SHP77 (cell line): Measurements from ENCODE around the gene PKD2.
"Not testable (repeated sequence)": the region's sequence is repeated elsewhere in the genome, so short reads cannot be mapped to it uniquely, and the experiment has no call there.

Experiments
- DNase-seq, 2 experiments: peaks; one replicate each; lab custom pipeline; 2025; lab: John Stamatoyannopoulos, UW

Gene PKD2

GRCh38 chr4:88070031-88070430 is 62.6 kb downstream of the PKD2 start:
- no peak for DNase-seq

DNA sequence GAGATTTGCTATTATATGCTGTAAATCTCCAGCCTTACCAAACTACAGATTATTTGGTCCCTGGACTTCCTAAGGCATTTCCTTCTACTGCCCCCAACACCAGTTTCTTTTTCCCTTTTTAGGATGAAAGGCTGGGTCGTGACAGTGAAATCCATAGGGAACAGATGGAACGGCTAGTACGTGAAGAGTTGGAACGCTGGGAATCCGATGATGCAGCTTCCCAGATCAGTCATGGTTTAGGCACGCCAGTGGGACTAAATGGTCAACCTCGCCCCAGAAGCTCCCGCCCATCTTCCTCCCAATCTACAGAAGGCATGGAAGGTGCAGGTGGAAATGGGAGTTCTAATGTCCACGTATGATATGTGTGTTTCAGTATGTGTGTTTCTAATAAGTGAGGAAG is 67.9 kb downstream of the PKD2 start:
- DNase-seq = no peak

- no peak for DNase-seq
These were observed 70.6 kb downstream of the PKD2 start for GRCh38 chr4:88077911-88078524.

- DNase-seq = no peak
These were observed 71.1 kb downstream of the PKD2 start for GRCh38 chr4:88078579-88078978.

DNA sequence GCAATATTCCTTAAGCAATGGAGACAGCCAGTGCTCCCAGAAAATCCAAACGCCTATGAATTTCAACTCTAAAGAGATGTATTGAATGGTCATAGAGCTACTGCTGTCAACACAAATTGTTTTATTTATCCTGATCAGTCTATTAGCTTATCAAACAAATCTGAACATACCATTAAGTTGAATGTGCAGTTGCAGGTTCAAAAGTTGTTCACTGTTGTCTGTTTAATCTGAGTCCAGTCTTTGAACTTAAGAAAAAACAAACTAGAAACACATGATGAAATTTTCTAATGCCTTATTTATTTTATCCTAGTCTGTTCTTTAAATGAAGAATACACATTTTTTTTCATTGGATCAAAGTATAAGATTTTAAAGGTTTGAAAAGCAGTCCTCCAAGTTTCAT is 73.2 kb downstream of the PKD2 start:
- no peak for DNase-seq

DNA sequence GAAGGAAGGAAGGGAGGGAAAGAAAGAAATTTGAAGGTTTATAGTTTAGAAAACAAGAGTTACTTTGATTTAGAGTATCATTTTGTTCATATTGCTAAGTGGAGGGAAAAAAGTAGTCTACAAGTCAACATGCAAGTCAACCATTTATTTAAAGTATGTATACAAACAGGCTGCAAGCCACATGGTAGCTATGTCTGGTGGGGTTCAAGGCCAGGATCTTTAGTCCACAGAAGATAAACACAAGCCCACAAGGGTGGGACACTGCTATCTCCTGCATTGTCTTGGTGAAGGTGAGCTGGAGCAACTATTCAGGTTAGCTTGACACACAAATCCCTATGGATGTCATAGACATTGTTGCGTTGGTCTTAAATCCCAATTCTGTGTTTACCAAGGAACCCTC is 79.6 kb downstream of the PKD2 start:
- no peak for DNase-seq

- DNase-seq = no peak
These were observed 83.5 kb downstream of the PKD2 start for GRCh38 chr4:88090898-88091297.

GRCh38 chr4:88091378-88091777 is 83.9 kb downstream of the PKD2 start:
- DNase-seq = no peak

GRCh38 chr4:88093874-88094273 is 86.4 kb downstream of the PKD2 start:
- DNase-seq = no peak

- no peak for DNase-seq
These were observed 89.9 kb downstream of the PKD2 start for GRCh38 chr4:88097301-88097700.

DNA sequence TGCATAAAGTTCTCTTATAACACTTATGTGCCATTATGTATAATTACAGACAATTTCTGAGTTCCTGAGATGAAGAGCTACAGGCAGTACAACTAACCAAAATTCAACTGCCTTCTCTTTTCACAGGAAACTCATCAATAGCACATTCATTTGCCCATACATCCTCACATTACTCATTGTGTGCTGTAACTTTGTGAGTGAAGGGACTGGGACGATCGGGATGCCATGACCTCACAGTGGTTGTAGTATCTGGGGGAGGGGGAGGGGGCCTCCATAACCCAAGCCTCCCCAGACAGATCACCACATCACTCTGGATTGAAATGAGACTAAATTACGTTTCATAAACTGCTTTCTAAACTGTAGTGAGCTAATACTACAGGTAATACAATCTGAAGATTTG is 90.3 kb downstream of the PKD2 start:
- DNase-seq = no peak

- DNase-seq = no peak
These were observed 91.7 kb downstream of the PKD2 start for GRCh38 chr4:88098993-88099752.

DNA sequence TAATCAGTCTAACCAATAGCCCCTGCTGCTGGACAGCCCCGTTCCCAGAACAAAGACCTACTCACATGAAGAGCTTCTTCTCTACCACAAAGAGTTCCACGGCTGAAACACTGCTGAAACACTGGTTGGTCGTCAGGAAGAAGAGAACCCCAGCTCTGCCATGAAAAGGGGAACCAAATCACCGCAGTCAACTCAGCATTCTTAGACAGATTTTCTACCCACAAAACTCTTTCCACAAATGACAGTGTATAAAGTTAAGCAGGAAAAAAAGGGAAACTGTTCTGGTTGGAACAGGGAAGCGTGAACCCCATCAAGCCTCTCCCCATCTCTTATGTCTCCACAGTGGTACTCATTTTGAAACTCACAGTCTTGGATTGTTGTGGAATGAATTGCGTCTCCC is 93.7 kb downstream of the PKD2 start:
- no peak for DNase-seq

- DNase-seq = no peak
These were observed 94.6 kb downstream of the PKD2 start for GRCh38 chr4:88102026-88102425.

GRCh38 chr4:88104902-88105610 is 97.6 kb downstream of the PKD2 start:
- peak in 1 of 2 experiments; percentile 12 for DNase-seq

GRCh38 chr4:88106205-88106604 is 98.8 kb downstream of the PKD2 start:
- no peak for DNase-seq

DNA sequence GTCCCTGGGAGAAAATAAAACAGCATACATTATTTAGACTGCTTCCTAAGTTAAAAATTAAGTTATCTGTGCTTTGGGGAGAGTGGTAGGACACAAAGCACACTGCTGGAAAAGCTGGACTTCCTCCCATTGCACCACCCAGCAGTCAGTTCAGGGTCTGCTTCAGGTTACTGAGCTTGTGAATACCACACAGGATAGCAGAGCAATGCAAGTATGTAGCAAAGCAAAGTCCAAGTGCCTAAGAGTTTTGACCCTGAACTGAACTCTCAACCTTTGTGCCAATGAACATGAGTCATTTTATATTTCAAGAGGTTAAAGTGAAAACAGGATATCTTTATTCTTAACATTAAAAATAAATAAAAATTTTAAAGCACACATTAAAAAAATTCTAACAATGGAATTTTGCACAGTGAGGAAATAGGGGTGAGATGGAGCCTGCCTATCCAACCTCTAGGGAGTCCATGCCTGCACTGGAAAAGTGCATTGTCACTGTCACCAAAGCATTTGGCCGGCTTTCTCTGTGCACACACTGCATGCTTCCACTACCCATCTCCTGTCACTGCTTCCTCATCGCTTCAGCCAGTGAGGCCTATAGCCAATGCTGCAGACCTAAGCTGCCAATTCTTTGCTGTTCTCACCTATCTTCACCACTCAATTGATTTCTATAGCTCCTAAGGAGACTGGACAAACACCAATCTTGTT is 100.1 kb downstream of the PKD2 start:
- DNase-seq = no peak

DNA sequence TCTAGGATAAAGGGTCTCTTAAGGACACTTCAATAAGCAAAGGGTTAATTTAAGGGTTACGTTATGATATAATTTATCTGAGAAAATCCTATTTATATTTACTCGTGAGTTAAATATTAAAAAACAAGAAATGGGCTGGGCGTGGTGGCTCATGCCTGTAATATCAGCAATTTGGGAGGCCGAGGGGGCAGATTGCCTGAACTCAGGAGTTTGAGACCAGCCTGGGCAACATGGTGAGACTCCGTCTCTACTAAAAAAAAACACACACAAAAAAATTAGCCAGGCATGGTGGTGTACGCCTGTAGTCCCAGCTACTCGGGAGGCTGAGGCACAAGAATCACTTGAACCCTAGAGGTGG is 100.7 kb downstream of the PKD2 start:
- DNase-seq = not testable (repeated sequence)

- DNase-seq = no peak
These were observed 101.3 kb downstream of the PKD2 start for GRCh38 chr4:88108747-88109122.

DNA sequence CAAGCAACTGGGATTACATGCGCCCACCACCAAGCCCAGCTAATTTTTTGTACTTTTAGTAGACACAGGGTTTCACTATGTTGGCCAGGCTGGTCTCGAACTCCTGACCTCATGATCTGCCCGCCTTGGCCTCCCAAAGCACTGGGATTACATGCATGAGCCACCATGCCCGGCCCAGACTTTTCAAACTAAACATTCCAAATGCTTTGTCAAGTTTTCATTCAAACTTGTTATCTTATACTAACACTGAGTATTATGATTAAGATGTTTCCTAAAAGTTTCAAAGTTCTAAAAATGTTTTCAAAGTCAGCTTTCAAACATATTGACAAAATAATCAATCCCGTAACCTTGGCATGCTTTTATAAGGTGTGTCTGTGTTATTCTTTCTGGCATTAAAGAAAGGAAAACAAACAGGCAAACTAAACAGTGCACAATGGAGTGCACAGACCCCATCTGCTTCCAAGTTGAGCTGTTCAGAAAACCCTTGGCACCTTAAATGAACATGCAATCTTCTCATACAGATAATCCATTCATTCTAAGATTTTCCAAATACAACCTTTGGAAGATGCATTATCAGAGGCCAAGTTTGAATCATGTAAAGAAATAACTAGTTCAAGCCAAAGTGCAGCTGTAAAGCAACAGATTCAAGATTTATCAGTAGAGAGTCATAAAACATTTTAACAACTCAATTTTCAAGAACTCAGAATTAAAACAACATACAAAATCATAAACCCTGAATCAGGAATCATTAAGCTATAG is 101.9 kb downstream of the PKD2 start:
- DNase-seq = no peak

DNA sequence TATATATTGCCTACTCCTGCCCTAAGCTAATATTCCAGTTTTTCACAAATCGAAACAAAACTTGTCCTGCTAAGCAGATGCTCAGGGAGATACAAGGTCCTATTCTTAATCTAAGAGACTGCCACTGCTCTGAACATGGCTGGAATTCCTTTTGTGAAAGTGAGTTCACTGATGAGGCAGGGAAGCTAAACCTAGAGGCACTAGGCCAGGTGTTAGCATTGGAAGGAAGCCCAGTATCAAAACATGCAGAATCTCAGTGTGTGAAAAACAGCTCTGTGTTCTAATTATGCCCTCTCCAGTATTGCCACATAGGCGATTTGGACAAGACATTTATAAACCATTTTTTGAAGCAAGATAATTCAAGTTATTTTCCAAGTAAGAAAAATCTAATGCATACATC is 103.4 kb downstream of the PKD2 start:
- peak in 1 of 2 experiments; percentile 33 for DNase-seq

GRCh38 chr4:88112856-88113255 is 105.4 kb downstream of the PKD2 start:
- no peak for DNase-seq
